B cell (primary cell): ENCODE measurements around the gene ARG1. TPM values are rescaled to one million over a fixed set of nuclear protein-coding genes. Genes with fewer than 3 reads are reported as not detected.

ENCODE experiments used
- ATAC-seq: fragments of 200-7000 bp; cut with Tn5 transposase; one replicate; pipeline ENCODE4 v1.10.0; 2021; ENCODE audit warnings: low read depth, mild to moderate bottlenecking, moderate number of reproducible peaks, moderate library complexity
- CTCF ChIA-PET: fragments of 350-600 bp; sonication (Branson Sonifier 250); formaldehyde crosslinking; loops from one replicate; lab custom pipeline; 2021; ENCODE audit warnings: antibody characterized with exemption, inconsistent platforms; lab: Charles Lee
- POLR2A ChIA-PET: fragments of 350-600 bp; sonication (Branson Sonifier 250); formaldehyde crosslinking; loops from one replicate; lab custom pipeline; 2021; ENCODE audit warnings: antibody characterized with exemption; lab: Charles Lee
- DNase-seq: peaks from one replicate; pipeline ENCODE4 v3.0.0; 2013
- H2AFZ ChIP-seq: 2 replicates; pipeline ENCODE4 v1.6.1; 2012; ENCODE audit warnings: mild to moderate bottlenecking, low read depth, low read length; ENCODE audit not compliant: insufficient read depth, poor library complexity, severe bottlenecking
- H3K27ac ChIP-seq, 2 donors: 1 replicate in 1 of 2; 2 replicates in 1 of 2; pipeline ENCODE4 v1.5.1; 2012 to 2013; ENCODE audit warnings: low read length in 2 of 2, mild to moderate bottlenecking in 2 of 2, moderate library complexity in 1 of 2
- H3K27me3 ChIP-seq, 4 experiments: fragments of 200-600 bp in 1 of 4; sonication (generic) in 1 of 4; replicated peaks in 1 of 4; 1 replicate in 2 of 4; 2 replicates in 2 of 4; pipeline versions ENCODE4 v1.6.1 to v1.7.0; 2013 to 2016; ENCODE audit warnings: low read length in 3 of 4, mild to moderate bottlenecking in 2 of 4, mixed read lengths in 1 of 4, moderate library complexity in 1 of 4; ENCODE audit not compliant: insufficient read depth in 4 of 4, control insufficient read depth in 3 of 4; ENCODE audit errors: control extremely low read depth in 1 of 4
- H3K36me3 ChIP-seq, 2 experiments: replicated peaks in 1 of 2; 1 replicate in 1 of 2; 2 replicates in 1 of 2; pipeline versions ENCODE4 v1.6.1 to v1.7.1; 2013; ENCODE audit warnings: low read length in 1 of 2; ENCODE audit not compliant: insufficient read depth in 2 of 2, control insufficient read depth in 1 of 2; ENCODE audit errors: control extremely low read depth in 1 of 2, extremely low read depth in 1 of 2
- H3K4me1 ChIP-seq, 2 donors: fragments of 200-600 bp in 1 of 2; sonication (generic) in 1 of 2; 1 replicate in 1 of 2; 2 replicates in 1 of 2; pipeline versions ENCODE4 v1.5.1 to v1.6.1; 2013 to 2017; ENCODE audit warnings: low read length in 2 of 2; ENCODE audit not compliant: control insufficient read depth in 2 of 2, insufficient read depth in 2 of 2
- H3K4me2 ChIP-seq: replicated peaks from 2 replicates; pipeline ENCODE3; 2012; ENCODE audit warnings: mild to moderate bottlenecking, low read depth, low read length; ENCODE audit not compliant: poor library complexity, severe bottlenecking
- H3K4me3 ChIP-seq, 5 experiments: fragments of 200-600 bp in 1 of 5; sonication (generic) in 1 of 5; 1 replicate in 3 of 5; 2 replicates in 2 of 5; pipeline versions ENCODE4 v1.5.1 to v1.7.0; 2011 to 2016; ENCODE audit warnings: low read length in 4 of 5, mild to moderate bottlenecking in 4 of 5, low read depth in 2 of 5, control low read depth in 1 of 5, moderate library complexity in 1 of 5; ENCODE audit not compliant: insufficient read depth in 1 of 5; ENCODE audit errors: control extremely low read depth in 1 of 5, extremely low read depth in 1 of 5
- H3K79me2 ChIP-seq: fragments of 200-600 bp; sonication (generic); one replicate; pipeline ENCODE4 v1.6.0; 2016; ENCODE audit warnings: low read length; ENCODE audit not compliant: control insufficient read depth, insufficient read depth
- H3K9ac ChIP-seq: fragments of 200-600 bp; sonication (generic); 2 replicates; pipeline ENCODE4 v1.6.1; 2017; ENCODE audit warnings: mild to moderate bottlenecking, low read length, moderate library complexity
- H3K9me3 ChIP-seq, 3 donors: one replicate each; pipeline versions ENCODE4 v1.6.1 to v1.7.1; 2013; ENCODE audit warnings: low read length in 2 of 3; ENCODE audit not compliant: control insufficient read depth in 2 of 3, insufficient read depth in 1 of 3; ENCODE audit errors: control extremely low read depth in 1 of 3
- H4K20me1 ChIP-seq: 2 replicates; pipeline ENCODE4 v1.6.0; 2012; ENCODE audit warnings: mild to moderate bottlenecking, low read length; ENCODE audit not compliant: insufficient read depth, control insufficient read depth, poor library complexity, severe bottlenecking
- H3K27ac Mint-ChIP-seq: one replicate; pipeline ENCODE4 v1.8.0; 2021; ENCODE audit warnings: mixed read lengths
- H3K27me3 Mint-ChIP-seq: one replicate; pipeline ENCODE4 v1.8.0; 2021; ENCODE audit warnings: mixed read lengths
- H3K4me1 Mint-ChIP-seq: one replicate; pipeline ENCODE4 v1.8.0; 2021; ENCODE audit warnings: mixed read lengths
- H3K4me3 Mint-ChIP-seq: one replicate; pipeline ENCODE4 v1.8.0; 2021; ENCODE audit warnings: mixed read lengths
- H3K9me3 Mint-ChIP-seq: one replicate; pipeline ENCODE4 v1.8.0; 2022; ENCODE audit warnings: mixed read lengths; ENCODE audit not compliant: insufficient read depth
- EZH2 ChIP-seq: IDR thresholded peaks from 2 replicates; pipeline ENCODE4 v1.6.1; 2012; ENCODE audit warnings: borderline replicate concordance, low read depth, mild to moderate bottlenecking, moderate library complexity, low read length; ENCODE audit not compliant: insufficient read depth, poor library complexity, severe bottlenecking
- whole genome bisulfite sequencing: methylation state at CpG from one replicate; pipeline ENCODE4 v1.1.5; 2013; ENCODE audit warnings: missing lambda C conversion rate; ENCODE audit not compliant: insufficient coverage; 5-methylcytosine and 5-hydroxymethylcytosine counted together
- intact Hi-C: fragments of 100-400 bp; cut with micrococcal nuclease; formaldehyde crosslinking; loops from one replicate; pipeline ENCODE4 v1.10.0; 2022
- polyA plus RNA-seq: library from polyadenylated mRNA; depleted of rRNA; stranded (reverse); fragments of >200 nt; gene quantifications from 2 replicates; pipeline ENCODE4 v1.2.3, GENCODE V29; 2012
- total RNA-seq, 2 donors: library from RNA; stranded (reverse); fragments of 120-200 nt in 1 of 2; gene quantifications; 1 replicate in 1 of 2; 2 replicates in 1 of 2; pipeline versions ENCODE4 v1.2.3 to v1.2.4, GENCODE V29; 2013 to 2022
- TF ChIP-seq, protein P1 (sequence below): fragments of 200-600 bp; IDR thresholded peaks from one replicate; pipeline ENCODE4 v1.8.0; 2022; ENCODE audit warnings: antibody characterized with exemption, mild to moderate bottlenecking

Gene ARG1
- total and polyA plus RNA-seq, 2 donors (not counting 1 experiment from before 2014, with no cell fraction given), result not detected

DNA sequence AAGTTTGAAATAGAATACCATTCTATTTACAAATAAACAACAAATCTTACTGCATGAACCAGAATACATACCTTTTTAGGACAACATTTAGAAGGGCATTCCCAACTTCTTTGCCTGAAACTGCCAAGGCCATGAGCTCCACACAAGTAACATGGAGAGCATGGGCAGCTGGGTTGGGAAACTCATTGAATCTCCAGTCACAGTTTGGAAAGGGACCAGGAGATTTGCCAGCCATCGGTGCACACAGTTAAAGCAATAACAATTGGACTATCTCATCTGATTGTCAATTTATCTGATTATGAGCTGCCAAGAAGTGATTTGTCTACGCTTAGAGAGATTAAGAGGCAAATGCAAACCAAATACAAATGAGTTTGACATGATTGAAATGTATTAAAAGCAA, 19.9 kb downstream of the ARG1 start:
- no peaks in the 10 kb centered on the region for H3K27me3 Mint-ChIP-seq
- Histone ChIP-seq H3K4me1 (no peaks in the 10 kb centered on the region), H3K4me3 (no peak overlapping the region), H3K27ac (no peak overlapping the region), H3K9ac (no peak overlapping the region), H2AFZ (no peak overlapping the region), H4K20me1 (no peaks in the 10 kb centered on the region), H3K79me2 (no peaks in the 10 kb centered on the region), H3K9me3 (no peaks in the 10 kb centered on the region), H3K36me3 (peaks cover 35 to 74% of the 10 kb centered on the region in 2 experiments), H3K27me3 (no peaks in the 10 kb centered on the region), H3K4me2 (no peak overlapping the region)
- H3K9me3 Mint-ChIP-seq, result no peaks in the 10 kb centered on the region
- no peak for ATAC-seq
- no peaks in the 10 kb centered on the region for H3K4me1 Mint-ChIP-seq
- no peak overlapping the region for H3K4me3 Mint-ChIP-seq
- no peak overlapping the region for H3K27ac Mint-ChIP-seq
- POLR2A ChIA-PET, result no interaction called here
- CTCF ChIA-PET, result no interaction called here
- TF ChIP-seq, protein P1, sequence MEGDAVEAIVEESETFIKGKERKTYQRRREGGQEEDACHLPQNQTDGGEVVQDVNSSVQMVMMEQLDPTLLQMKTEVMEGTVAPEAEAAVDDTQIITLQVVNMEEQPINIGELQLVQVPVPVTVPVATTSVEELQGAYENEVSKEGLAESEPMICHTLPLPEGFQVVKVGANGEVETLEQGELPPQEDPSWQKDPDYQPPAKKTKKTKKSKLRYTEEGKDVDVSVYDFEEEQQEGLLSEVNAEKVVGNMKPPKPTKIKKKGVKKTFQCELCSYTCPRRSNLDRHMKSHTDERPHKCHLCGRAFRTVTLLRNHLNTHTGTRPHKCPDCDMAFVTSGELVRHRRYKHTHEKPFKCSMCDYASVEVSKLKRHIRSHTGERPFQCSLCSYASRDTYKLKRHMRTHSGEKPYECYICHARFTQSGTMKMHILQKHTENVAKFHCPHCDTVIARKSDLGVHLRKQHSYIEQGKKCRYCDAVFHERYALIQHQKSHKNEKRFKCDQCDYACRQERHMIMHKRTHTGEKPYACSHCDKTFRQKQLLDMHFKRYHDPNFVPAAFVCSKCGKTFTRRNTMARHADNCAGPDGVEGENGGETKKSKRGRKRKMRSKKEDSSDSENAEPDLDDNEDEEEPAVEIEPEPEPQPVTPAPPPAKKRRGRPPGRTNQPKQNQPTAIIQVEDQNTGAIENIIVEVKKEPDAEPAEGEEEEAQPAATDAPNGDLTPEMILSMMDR, result no peak
- no peak for TF ChIP-seq EZH2
- no CpG with 5 or more reads among the region's 2 CpGs for WGBS
- intact Hi-C loops, result loop anchor here (10.0 kb wide), 1 partner anchor 1528 kb away; no protein-coding TSS in a partner anchor
- no peak for DNase-seq

DNA sequence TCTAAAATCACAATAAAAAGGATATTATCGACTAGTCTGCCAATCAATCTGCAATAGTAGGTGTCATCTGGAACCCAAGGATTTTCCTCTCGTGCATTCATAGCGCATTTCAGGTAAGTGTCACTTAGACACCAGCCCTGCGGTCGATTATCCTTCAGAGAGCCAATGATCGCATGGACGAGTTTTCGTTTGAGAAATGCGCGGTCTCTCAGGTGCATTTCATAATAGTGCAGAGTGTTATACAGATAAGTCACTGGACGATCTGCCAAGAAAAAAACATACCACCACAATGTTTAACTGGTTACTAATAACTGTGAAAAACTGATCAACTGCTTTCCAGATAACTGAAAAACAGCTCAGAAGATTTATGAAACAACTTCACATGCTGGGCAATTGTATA, 21.0 kb downstream of the ARG1 start:
- H3K36me3 ChIP-seq, result peaks cover 29 to 75% of the 10 kb centered on the region in 2 experiments

More for the DNA sequence above, 21.0 kb downstream of the ARG1 start:
- H3K4me1 ChIP-seq, result no peaks in the 10 kb centered on the region
- H4K20me1 ChIP-seq, result no peaks in the 10 kb centered on the region
- no peak overlapping the region for H3K27ac Mint-ChIP-seq
- H3K4me2 ChIP-seq, result no peak overlapping the region
- H3K27me3 ChIP-seq, result no peaks in the 10 kb centered on the region
- 97% methylated on average over 6 of the region's 11 CpGs for WGBS
- H3K9ac ChIP-seq, result no peak overlapping the region
- no peaks in the 10 kb centered on the region for H3K9me3 Mint-ChIP-seq
- DNase-seq, result no peak
- TF ChIP-seq, protein P1, result no peak
- TF ChIP-seq EZH2, result no peak
- no peaks in the 10 kb centered on the region for H3K79me2 ChIP-seq
- H2AFZ ChIP-seq, result no peak overlapping the region
- no peak overlapping the region for H3K4me3 Mint-ChIP-seq
- H3K4me1 Mint-ChIP-seq, result no peaks in the 10 kb centered on the region
- no peaks in the 10 kb centered on the region for H3K9me3 ChIP-seq
- intact Hi-C loops, result loop anchor here (10.0 kb wide), 1 partner anchor 1529 kb away; no protein-coding TSS in a partner anchor
- no peaks in the 10 kb centered on the region for H3K27me3 Mint-ChIP-seq
- CTCF ChIA-PET, result no interaction called here
- H3K4me3 ChIP-seq, result no peak overlapping the region
- H3K27ac ChIP-seq, result no peak overlapping the region
- POLR2A ChIA-PET, result no interaction called here
- ATAC-seq, result no peak
